K562 (cell line): ENCODE results near the gene CCDC82. TPM values are rescaled to one million over a fixed set of nuclear protein-coding genes. Genes with fewer than 3 reads are reported as not detected.

ENCODE experiments used
- BHLHE40 ChIP-seq: IDR thresholded peaks from 2 replicates; pipeline ENCODE4 v1.6.1; 2011; ENCODE audit warnings: low read length, improper control_type of control experiment
- CEBPB ChIP-seq: fragments of 450-650 bp; IDR thresholded peaks from 2 replicates; pipeline ENCODE4 v1.6.1; 2016; ENCODE audit warnings: missing genetic modification characterization, missing compliant biosample characterization
- CXXC5 ChIP-seq: fragments of 250-450 bp; sonication (Bioruptor Pico); IDR thresholded peaks from 2 replicates; pipeline ENCODE4 v1.8.0; 2022; ENCODE audit warnings: inconsistent platforms, mild to moderate bottlenecking, moderate library complexity
- NFYB ChIP-seq: IDR thresholded peaks from 2 replicates; pipeline ENCODE4 v1.6.1; 2011; ENCODE audit warnings: mild to moderate bottlenecking, moderate library complexity; ENCODE audit not compliant: insufficient read length; ENCODE audit errors: extremely low read depth
- PHF8 ChIP-seq: fragments of 200-600 bp; sonication (generic); IDR thresholded peaks from 2 replicates; pipeline ENCODE4 v1.6.1; 2012; ENCODE audit warnings: mixed run types, mild to moderate bottlenecking, inconsistent platforms, low read length, moderate library complexity, borderline replicate concordance
- POLR2AphosphoS5 ChIP-seq: IDR thresholded peaks from 2 replicates; pipeline ENCODE4 v1.6.1; 2011; ENCODE audit warnings: mild to moderate bottlenecking, low read depth, low read length, moderate library complexity; ENCODE audit not compliant: control insufficient read depth, insufficient read depth
- SRSF1 ChIP-seq: fragments of 200-400 bp; formaldehyde crosslinking; IDR thresholded peaks from 2 replicates; pipeline ENCODE4 v1.6.1; 2017; ENCODE audit warnings: mild to moderate bottlenecking, low read depth, low read length, moderate library complexity
- STAT5A ChIP-seq: IDR thresholded peaks from 2 replicates; pipeline ENCODE4 v1.6.1; 2012; ENCODE audit warnings: low read length, inconsistent platforms, borderline replicate concordance
- ZNF316 ChIP-seq: fragments of 450-650 bp; IDR thresholded peaks from 2 replicates; pipeline ENCODE4 v1.6.1; 2016
- ZNF764 ChIP-seq: fragments of 250-450 bp; sonication (Bioruptor Pico); IDR thresholded peaks from 2 replicates; pipeline ENCODE4 v1.4.0; 2020; ENCODE audit warnings: low read depth, mild to moderate bottlenecking, moderate library complexity
- polyA plus RNA-seq, 8 experiments: library from polyadenylated mRNA; depleted of rRNA in 4 of 8; stranded (reverse) in 5 of 8; unstranded in 3 of 8; fragments of >200 nt; fragmentation: Nextera tagmentation in 2 of 8; fragmentation: Illumina TruSeq in 1 of 8; extraction: Ambion mirVana in 2 of 8; extraction: Trizol in 1 of 8; gene quantifications; 2 replicates each; pipeline versions ENCODE4 v1.2.1 to v1.2.3, GENCODE V29; 2011 to 2014; ENCODE audit warnings: inconsistent platforms in 1 of 8, missing spikeins in 1 of 8
- total RNA-seq, 7 experiments: library from RNA; depleted of rRNA in 6 of 7; stranded (reverse); fragments of >200 nt in 6 of 7; fragmentation: Illumina TruSeq in 2 of 7; extraction: Trizol in 2 of 7; gene quantifications; 2 replicates each; pipeline versions ENCODE4 v1.2.1 to v1.2.3, GENCODE V29; 2011 to 2021; ENCODE audit warnings: low replicate concordance in 1 of 7
- TF ChIP-seq, protein P1 (sequence below), 2 experiments: fragments of 450-650 bp; IDR thresholded peaks; 2 replicates each; pipeline ENCODE4 v1.6.1; 2018; ENCODE audit warnings: mild to moderate bottlenecking in 2 of 2, low read depth in 1 of 2; ENCODE audit not compliant: partially characterized antibody in 2 of 2
- TF ChIP-seq, protein P2 (sequence below): sonication (generic); formaldehyde crosslinking; IDR thresholded peaks from 2 replicates; pipeline ENCODE4 v1.8.0; 2022; ENCODE audit warnings: mild to moderate bottlenecking, missing genetic modification reagents
- TF ChIP-seq, protein P3 (sequence below): sonication (generic); formaldehyde crosslinking; IDR thresholded peaks from 2 replicates; pipeline ENCODE4 v1.8.1; 2023; ENCODE audit warnings: mild to moderate bottlenecking, missing genetic modification reagents
- TF ChIP-seq, protein P4 (sequence below): sonication (generic); formaldehyde crosslinking; IDR thresholded peaks from 2 replicates; pipeline ENCODE4 v1.8.0; 2022; ENCODE audit warnings: mild to moderate bottlenecking, missing genetic modification reagents
- TF ChIP-seq, protein P5 (sequence below): fragments of 250-450 bp; sonication (Bioruptor Pico); IDR thresholded peaks from 2 replicates; pipeline ENCODE4 v1.4.0; 2020

CCDC82 gene
- total and polyA plus RNA-seq, 9 of the 15 experiments (the other 6 are each of a cell fraction or from before 2014, with no cell fraction given) = 12.5 to 51.3 (median 24.5) TPM

DNA sequence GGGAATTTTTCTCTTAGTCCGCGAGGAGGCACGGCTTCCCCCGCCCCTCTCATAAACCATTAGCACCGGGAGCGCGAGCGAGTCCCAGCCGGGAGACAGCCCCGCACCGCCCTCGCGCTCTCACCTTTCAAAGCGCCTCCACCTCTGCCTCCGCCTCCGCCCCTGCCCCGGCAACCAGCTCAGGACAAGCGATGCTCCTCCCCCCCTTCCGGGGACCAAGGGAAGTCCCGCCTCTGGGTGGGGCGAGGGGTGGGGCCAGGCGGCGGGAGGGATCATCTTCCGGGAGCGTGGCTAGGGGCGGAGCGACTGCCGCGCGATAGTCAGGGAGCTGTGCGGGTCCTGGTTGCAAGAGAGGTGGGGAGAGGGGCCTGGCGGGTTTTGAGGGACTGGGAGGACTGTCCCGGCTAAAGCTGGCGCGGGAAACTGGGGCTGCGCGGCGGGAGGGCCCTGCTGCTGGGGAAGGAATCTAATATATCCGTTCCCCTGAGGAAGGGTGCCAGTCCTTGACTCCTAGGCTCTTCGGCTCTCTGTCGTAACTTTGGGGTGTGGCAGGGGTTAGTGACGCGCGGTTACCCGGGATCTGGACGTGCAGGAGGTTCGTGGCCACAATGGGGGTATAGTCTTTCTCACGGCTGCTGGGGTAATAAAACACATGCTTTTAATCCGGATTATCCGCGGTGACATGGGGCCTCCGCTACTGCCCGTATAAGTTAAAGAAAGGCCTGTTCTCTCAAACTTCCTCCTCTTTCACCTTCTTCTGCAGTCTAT, at the start of gene CCDC82, which contains the start of gene JRKL (continued):
- TF ChIP-seq, protein P1, sequence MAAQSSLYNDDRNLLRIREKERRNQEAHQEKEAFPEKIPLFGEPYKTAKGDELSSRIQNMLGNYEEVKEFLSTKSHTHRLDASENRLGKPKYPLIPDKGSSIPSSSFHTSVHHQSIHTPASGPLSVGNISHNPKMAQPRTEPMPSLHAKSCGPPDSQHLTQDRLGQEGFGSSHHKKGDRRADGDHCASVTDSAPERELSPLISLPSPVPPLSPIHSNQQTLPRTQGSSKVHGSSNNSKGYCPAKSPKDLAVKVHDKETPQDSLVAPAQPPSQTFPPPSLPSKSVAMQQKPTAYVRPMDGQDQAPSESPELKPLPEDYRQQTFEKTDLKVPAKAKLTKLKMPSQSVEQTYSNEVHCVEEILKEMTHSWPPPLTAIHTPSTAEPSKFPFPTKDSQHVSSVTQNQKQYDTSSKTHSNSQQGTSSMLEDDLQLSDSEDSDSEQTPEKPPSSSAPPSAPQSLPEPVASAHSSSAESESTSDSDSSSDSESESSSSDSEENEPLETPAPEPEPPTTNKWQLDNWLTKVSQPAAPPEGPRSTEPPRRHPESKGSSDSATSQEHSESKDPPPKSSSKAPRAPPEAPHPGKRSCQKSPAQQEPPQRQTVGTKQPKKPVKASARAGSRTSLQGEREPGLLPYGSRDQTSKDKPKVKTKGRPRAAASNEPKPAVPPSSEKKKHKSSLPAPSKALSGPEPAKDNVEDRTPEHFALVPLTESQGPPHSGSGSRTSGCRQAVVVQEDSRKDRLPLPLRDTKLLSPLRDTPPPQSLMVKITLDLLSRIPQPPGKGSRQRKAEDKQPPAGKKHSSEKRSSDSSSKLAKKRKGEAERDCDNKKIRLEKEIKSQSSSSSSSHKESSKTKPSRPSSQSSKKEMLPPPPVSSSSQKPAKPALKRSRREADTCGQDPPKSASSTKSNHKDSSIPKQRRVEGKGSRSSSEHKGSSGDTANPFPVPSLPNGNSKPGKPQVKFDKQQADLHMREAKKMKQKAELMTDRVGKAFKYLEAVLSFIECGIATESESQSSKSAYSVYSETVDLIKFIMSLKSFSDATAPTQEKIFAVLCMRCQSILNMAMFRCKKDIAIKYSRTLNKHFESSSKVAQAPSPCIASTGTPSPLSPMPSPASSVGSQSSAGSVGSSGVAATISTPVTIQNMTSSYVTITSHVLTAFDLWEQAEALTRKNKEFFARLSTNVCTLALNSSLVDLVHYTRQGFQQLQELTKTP (IDR thresholded peaks at IDR 0.05; ENCODE audit: low read depth in 1 of 2, partially characterized antibody in 2 of 2) = peak in 1 of 2 experiments; percentile 82
- no peak for TF ChIP-seq STAT5A
- no peak for TF ChIP-seq ZNF764
- TF ChIP-seq CXXC5 (CRISPR knock-in tag) = peak; percentile 60
- TF ChIP-seq, protein P2, sequence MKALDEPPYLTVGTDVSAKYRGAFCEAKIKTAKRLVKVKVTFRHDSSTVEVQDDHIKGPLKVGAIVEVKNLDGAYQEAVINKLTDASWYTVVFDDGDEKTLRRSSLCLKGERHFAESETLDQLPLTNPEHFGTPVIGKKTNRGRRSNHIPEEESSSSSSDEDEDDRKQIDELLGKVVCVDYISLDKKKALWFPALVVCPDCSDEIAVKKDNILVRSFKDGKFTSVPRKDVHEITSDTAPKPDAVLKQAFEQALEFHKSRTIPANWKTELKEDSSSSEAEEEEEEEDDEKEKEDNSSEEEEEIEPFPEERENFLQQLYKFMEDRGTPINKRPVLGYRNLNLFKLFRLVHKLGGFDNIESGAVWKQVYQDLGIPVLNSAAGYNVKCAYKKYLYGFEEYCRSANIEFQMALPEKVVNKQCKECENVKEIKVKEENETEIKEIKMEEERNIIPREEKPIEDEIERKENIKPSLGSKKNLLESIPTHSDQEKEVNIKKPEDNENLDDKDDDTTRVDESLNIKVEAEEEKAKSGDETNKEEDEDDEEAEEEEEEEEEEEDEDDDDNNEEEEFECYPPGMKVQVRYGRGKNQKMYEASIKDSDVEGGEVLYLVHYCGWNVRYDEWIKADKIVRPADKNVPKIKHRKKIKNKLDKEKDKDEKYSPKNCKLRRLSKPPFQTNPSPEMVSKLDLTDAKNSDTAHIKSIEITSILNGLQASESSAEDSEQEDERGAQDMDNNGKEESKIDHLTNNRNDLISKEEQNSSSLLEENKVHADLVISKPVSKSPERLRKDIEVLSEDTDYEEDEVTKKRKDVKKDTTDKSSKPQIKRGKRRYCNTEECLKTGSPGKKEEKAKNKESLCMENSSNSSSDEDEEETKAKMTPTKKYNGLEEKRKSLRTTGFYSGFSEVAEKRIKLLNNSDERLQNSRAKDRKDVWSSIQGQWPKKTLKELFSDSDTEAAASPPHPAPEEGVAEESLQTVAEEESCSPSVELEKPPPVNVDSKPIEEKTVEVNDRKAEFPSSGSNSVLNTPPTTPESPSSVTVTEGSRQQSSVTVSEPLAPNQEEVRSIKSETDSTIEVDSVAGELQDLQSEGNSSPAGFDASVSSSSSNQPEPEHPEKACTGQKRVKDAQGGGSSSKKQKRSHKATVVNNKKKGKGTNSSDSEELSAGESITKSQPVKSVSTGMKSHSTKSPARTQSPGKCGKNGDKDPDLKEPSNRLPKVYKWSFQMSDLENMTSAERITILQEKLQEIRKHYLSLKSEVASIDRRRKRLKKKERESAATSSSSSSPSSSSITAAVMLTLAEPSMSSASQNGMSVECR (CRISPR knock-in tag) = peak; percentile 26; the same call in 1 of the 2 replicates
- TF ChIP-seq, protein P3, sequence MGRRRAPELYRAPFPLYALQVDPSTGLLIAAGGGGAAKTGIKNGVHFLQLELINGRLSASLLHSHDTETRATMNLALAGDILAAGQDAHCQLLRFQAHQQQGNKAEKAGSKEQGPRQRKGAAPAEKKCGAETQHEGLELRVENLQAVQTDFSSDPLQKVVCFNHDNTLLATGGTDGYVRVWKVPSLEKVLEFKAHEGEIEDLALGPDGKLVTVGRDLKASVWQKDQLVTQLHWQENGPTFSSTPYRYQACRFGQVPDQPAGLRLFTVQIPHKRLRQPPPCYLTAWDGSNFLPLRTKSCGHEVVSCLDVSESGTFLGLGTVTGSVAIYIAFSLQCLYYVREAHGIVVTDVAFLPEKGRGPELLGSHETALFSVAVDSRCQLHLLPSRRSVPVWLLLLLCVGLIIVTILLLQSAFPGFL (CRISPR knock-in tag) = no peak
- TF ChIP-seq PHF8 = peak; percentile 92; the same call in 1 of the 2 replicates
- TF ChIP-seq, protein P4, sequence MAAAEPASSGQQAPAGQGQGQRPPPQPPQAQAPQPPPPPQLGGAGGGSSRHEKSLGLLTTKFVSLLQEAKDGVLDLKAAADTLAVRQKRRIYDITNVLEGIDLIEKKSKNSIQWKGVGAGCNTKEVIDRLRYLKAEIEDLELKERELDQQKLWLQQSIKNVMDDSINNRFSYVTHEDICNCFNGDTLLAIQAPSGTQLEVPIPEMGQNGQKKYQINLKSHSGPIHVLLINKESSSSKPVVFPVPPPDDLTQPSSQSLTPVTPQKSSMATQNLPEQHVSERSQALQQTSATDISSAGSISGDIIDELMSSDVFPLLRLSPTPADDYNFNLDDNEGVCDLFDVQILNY (CRISPR knock-in tag) = no peak
- peak; percentile 24; the same call in 1 of the 2 replicates for TF ChIP-seq BHLHE40
- TF ChIP-seq NFYB = no peak
- peak; percentile 86 for TF ChIP-seq ZNF316
- TF ChIP-seq POLR2AphosphoS5 = peak; percentile 82
- TF ChIP-seq, protein P5, sequence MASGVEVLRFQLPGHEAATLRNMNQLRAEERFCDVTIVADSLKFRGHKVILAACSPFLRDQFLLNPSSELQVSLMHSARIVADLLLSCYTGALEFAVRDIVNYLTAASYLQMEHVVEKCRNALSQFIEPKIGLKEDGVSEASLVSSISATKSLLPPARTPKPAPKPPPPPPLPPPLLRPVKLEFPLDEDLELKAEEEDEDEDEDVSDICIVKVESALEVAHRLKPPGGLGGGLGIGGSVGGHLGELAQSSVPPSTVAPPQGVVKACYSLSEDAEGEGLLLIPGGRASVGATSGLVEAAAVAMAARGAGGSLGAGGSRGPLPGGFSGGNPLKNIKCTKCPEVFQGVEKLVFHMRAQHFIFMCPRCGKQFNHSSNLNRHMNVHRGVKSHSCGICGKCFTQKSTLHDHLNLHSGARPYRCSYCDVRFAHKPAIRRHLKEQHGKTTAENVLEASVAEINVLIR = no peak
- TF ChIP-seq SRSF1 = no peak
- TF ChIP-seq CEBPB = peak; percentile 90
